GM12878 (cell line): ENCODE data around the gene TNFRSF8. TPM values are rescaled to one million over a fixed set of nuclear protein-coding genes. Genes with fewer than 3 reads are reported as not detected.

Experiments used
- EP300 ChIP-seq, 2 experiments: fragments of 150-350 bp in 1 of 2; IDR thresholded peaks; 2 replicates each; pipeline ENCODE4 v1.6.1; 2011 to 2012; ENCODE audit warnings: low read depth in 2 of 2, low read length in 2 of 2, borderline replicate concordance in 1 of 2, improper control_type of control experiment in 1 of 2, inconsistent platforms in 1 of 2; ENCODE audit not compliant: control insufficient read depth in 1 of 2
- POU2F2 ChIP-seq: IDR thresholded peaks from 3 replicates; pipeline ENCODE4 v1.6.1; 2011; ENCODE audit warnings: low read depth, mild to moderate bottlenecking, low read length, borderline replicate concordance
- RBBP5 ChIP-seq: fragments of 200-600 bp; sonication (generic); conservative IDR thresholded peaks from 2 replicates; pipeline ENCODE4 v1.6.1; 2016
- RCOR1 ChIP-seq: conservative IDR thresholded peaks from 2 replicates; pipeline ENCODE4 v1.6.1; 2012; ENCODE audit warnings: low read depth, low read length, improper control_type of control experiment
- RELA ChIP-seq: fragments of 450-650 bp; IDR thresholded peaks from 2 replicates; pipeline ENCODE4 v1.8.0; 2014; ENCODE audit warnings: borderline replicate concordance; ENCODE audit not compliant: partially characterized antibody
- SREBF2 ChIP-seq: IDR thresholded peaks from 2 replicates; pipeline ENCODE4 v1.6.1; 2012; ENCODE audit warnings: mild to moderate bottlenecking, low read length
- TCF3 ChIP-seq: IDR thresholded peaks from 2 replicates; pipeline ENCODE4 v1.6.1; 2012; ENCODE audit warnings: low read depth, mild to moderate bottlenecking, low read length, borderline replicate concordance; ENCODE audit not compliant: insufficient read depth
- polyA plus RNA-seq, 11 experiments: library from polyadenylated mRNA; depleted of rRNA in 4 of 11; unstranded in 6 of 11; stranded (reverse) in 5 of 11; fragments of >200 nt; fragmentation: Nextera tagmentation in 4 of 11; fragmentation: Illumina TruSeq in 1 of 11; extraction: Ambion mirVana in 4 of 11; extraction: Trizol in 1 of 11; gene quantifications; 1 replicate in 1 of 11; 2 replicates in 10 of 11; pipeline versions ENCODE4 v1.2.1 to v1.2.3, GENCODE V29; 2011 to 2016; ENCODE audit warnings: inconsistent platforms in 2 of 11, missing spikeins in 2 of 11, low read depth in 1 of 11
- total RNA-seq, 4 experiments: library from RNA; depleted of rRNA in 3 of 4; stranded (reverse); fragments of >200 nt in 3 of 4; fragmentation: Illumina TruSeq in 1 of 4; extraction: Trizol in 1 of 4; gene quantifications; 2 replicates each; pipeline versions ENCODE4 v1.2.1 to v1.2.3, GENCODE V29; 2013 to 2021
- TF ChIP-seq, protein P1 (sequence below): IDR thresholded peaks from 2 replicates; pipeline ENCODE4 v1.6.1; 2012; ENCODE audit warnings: mild to moderate bottlenecking, low read depth, low read length
- TF ChIP-seq, protein P2 (sequence below): fragments of 150-350 bp; IDR thresholded peaks from 2 replicates; pipeline ENCODE4 v1.6.1; 2016; ENCODE audit warnings: low read depth, low read length
- TF ChIP-seq, protein P3 (sequence below): fragments of 450-650 bp; formaldehyde crosslinking; IDR thresholded peaks from 2 replicates; pipeline ENCODE4 v1.5.0; 2022; ENCODE audit warnings: mild to moderate bottlenecking, missing genetic modification characterization
- TF ChIP-seq, protein P4 (sequence below): IDR thresholded peaks from 2 replicates; pipeline ENCODE4 v1.6.1; 2012; ENCODE audit warnings: low read depth, low read length, improper control_type of control experiment
- TF ChIP-seq, protein P5 (sequence below): IDR thresholded peaks from 2 replicates; pipeline ENCODE4 v1.6.1; 2011; ENCODE audit warnings: mild to moderate bottlenecking, low read depth, low read length, moderate library complexity; ENCODE audit not compliant: insufficient replicate concordance

The TNFRSF8 gene
- total and polyA plus RNA-seq, 10 of the 15 experiments (the other 5 are each of a cell fraction or from before 2014, with no cell fraction given) = 9.8 to 114 (median 58.8) TPM

DNA sequence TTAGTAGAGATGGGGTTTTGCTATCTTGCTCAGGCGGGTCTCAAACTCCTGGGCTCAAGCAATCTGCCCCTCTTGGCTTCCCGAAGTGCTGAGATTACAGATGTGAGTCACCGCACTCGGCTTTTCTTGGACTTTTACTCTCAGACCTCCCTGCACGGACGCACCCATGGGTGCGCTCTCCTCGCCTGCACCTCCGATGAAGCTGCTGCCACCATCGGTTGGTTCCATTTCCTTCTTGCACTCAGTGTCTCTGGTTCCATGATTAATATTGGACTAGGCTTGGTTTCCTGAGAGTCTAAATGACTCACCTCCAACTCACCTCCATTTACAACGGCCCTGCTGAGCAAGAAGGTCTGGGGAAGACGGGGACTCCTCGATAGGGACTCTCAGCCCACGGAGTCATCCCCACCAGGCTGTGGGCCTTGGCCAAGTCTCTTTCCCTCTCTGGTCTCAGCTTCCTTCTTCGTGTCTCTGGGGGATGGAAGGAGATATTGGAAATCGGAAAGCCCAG, 6.7 kb upstream of the TNFRSF8 start (continued):
- TF ChIP-seq, protein P1, sequence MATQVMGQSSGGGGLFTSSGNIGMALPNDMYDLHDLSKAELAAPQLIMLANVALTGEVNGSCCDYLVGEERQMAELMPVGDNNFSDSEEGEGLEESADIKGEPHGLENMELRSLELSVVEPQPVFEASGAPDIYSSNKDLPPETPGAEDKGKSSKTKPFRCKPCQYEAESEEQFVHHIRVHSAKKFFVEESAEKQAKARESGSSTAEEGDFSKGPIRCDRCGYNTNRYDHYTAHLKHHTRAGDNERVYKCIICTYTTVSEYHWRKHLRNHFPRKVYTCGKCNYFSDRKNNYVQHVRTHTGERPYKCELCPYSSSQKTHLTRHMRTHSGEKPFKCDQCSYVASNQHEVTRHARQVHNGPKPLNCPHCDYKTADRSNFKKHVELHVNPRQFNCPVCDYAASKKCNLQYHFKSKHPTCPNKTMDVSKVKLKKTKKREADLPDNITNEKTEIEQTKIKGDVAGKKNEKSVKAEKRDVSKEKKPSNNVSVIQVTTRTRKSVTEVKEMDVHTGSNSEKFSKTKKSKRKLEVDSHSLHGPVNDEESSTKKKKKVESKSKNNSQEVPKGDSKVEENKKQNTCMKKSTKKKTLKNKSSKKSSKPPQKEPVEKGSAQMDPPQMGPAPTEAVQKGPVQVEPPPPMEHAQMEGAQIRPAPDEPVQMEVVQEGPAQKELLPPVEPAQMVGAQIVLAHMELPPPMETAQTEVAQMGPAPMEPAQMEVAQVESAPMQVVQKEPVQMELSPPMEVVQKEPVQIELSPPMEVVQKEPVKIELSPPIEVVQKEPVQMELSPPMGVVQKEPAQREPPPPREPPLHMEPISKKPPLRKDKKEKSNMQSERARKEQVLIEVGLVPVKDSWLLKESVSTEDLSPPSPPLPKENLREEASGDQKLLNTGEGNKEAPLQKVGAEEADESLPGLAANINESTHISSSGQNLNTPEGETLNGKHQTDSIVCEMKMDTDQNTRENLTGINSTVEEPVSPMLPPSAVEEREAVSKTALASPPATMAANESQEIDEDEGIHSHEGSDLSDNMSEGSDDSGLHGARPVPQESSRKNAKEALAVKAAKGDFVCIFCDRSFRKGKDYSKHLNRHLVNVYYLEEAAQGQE = no peak
- TF ChIP-seq POU2F2 (no peak), SREBF2 (no peak), RBBP5 (no peak), RELA (no peak), TCF3 (0 out of 2 replicates have a peak, but pooled peaks have one; percentile 42), RCOR1 (no peak), EP300 (IDR thresholded peaks at IDR 0.05; ENCODE audit: borderline replicate concordance in 1 of 2, control insufficient read depth in 1 of 2, low read depth in 2 of 2, low read length in 2 of 2) (0 out of 4 replicates have a peak, but pooled peaks of 1 of the 2 experiments have one; percentile 36)
- TF ChIP-seq, protein P2, sequence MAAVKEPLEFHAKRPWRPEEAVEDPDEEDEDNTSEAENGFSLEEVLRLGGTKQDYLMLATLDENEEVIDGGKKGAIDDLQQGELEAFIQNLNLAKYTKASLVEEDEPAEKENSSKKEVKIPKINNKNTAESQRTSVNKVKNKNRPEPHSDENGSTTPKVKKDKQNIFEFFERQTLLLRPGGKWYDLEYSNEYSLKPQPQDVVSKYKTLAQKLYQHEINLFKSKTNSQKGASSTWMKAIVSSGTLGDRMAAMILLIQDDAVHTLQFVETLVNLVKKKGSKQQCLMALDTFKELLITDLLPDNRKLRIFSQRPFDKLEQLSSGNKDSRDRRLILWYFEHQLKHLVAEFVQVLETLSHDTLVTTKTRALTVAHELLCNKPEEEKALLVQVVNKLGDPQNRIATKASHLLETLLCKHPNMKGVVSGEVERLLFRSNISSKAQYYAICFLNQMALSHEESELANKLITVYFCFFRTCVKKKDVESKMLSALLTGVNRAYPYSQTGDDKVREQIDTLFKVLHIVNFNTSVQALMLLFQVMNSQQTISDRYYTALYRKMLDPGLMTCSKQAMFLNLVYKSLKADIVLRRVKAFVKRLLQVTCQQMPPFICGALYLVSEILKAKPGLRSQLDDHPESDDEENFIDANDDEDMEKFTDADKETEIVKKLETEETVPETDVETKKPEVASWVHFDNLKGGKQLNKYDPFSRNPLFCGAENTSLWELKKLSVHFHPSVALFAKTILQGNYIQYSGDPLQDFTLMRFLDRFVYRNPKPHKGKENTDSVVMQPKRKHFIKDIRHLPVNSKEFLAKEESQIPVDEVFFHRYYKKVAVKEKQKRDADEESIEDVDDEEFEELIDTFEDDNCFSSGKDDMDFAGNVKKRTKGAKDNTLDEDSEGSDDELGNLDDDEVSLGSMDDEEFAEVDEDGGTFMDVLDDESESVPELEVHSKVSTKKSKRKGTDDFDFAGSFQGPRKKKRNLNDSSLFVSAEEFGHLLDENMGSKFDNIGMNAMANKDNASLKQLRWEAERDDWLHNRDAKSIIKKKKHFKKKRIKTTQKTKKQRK = no peak
- TF ChIP-seq, protein P3, sequence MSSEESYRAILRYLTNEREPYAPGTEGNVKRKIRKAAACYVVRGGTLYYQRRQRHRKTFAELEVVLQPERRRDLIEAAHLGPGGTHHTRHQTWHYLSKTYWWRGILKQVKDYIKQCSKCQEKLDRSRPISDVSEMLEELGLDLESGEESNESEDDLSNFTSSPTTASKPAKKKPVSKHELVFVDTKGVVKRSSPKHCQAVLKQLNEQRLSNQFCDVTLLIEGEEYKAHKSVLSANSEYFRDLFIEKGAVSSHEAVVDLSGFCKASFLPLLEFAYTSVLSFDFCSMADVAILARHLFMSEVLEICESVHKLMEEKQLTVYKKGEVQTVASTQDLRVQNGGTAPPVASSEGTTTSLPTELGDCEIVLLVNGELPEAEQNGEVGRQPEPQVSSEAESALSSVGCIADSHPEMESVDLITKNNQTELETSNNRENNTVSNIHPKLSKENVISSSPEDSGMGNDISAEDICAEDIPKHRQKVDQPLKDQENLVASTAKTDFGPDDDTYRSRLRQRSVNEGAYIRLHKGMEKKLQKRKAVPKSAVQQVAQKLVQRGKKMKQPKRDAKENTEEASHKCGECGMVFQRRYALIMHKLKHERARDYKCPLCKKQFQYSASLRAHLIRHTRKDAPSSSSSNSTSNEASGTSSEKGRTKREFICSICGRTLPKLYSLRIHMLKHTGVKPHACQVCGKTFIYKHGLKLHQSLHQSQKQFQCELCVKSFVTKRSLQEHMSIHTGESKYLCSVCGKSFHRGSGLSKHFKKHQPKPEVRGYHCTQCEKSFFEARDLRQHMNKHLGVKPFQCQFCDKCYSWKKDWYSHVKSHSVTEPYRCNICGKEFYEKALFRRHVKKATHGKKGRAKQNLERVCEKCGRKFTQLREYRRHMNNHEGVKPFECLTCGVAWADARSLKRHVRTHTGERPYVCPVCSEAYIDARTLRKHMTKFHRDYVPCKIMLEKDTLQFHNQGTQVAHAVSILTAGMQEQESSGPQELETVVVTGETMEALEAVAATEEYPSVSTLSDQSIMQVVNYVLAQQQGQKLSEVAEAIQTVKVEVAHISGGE = no peak
- TF ChIP-seq, protein P4, sequence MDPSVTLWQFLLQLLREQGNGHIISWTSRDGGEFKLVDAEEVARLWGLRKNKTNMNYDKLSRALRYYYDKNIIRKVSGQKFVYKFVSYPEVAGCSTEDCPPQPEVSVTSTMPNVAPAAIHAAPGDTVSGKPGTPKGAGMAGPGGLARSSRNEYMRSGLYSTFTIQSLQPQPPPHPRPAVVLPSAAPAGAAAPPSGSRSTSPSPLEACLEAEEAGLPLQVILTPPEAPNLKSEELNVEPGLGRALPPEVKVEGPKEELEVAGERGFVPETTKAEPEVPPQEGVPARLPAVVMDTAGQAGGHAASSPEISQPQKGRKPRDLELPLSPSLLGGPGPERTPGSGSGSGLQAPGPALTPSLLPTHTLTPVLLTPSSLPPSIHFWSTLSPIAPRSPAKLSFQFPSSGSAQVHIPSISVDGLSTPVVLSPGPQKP = no peak
- TF ChIP-seq, protein P5, sequence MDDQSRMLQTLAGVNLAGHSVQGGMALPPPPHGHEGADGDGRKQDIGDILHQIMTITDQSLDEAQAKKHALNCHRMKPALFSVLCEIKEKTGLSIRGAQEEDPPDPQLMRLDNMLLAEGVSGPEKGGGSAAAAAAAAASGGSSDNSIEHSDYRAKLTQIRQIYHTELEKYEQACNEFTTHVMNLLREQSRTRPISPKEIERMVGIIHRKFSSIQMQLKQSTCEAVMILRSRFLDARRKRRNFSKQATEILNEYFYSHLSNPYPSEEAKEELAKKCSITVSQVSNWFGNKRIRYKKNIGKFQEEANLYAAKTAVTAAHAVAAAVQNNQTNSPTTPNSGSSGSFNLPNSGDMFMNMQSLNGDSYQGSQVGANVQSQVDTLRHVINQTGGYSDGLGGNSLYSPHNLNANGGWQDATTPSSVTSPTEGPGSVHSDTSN = no peak
- TF ChIP-seq, all 136 proteins: peak for 22
